Lower leg skin (tissue), 4 donors: Measurements from ENCODE around the gene RGL3. TPM values are rescaled to one million over a fixed set of nuclear protein-coding genes. Genes with fewer than 3 reads are reported as not detected.
A peak's percentile ranks its signal among the peaks of the same experiment; 100 is the strongest.

Source experiments
- DNase-seq, 2 donors: peaks; one replicate each; pipeline ENCODE4 v3.0.0-alpha.2; 2019; ENCODE audit warnings: low spot score in 2 of 2
- H3K4me3 ChIP-seq: fragments of 200-600 bp; sonication (generic); 2 replicates; pipeline ENCODE4 v1.5.1; 2017; ENCODE audit warnings: mild to moderate bottlenecking, low read depth; ENCODE audit not compliant: poor library complexity, severe bottlenecking
- POLR2A ChIP-seq, 2 donors: fragments of 450-650 bp; IDR thresholded peaks; one replicate each; pipeline ENCODE4 v1.6.1; 2016 to 2017; ENCODE audit warnings: antibody characterized with exemption in 2 of 2, mild to moderate bottlenecking in 1 of 2, moderate library complexity in 1 of 2
- WGBS, 2 donors: methylation state at CpG; one replicate each; pipeline ENCODE4 v1.1.5; 2018; 5-methylcytosine and 5-hydroxymethylcytosine counted together
- intact Hi-C: fragments of 100-400 bp; cut with DNase I; formaldehyde crosslinking; loops from one replicate; pipeline ENCODE4 v1.15.0; 2023; ENCODE audit warnings: low total_unique reads
- total RNA-seq, 4 donors: library from RNA; depleted of rRNA; stranded (reverse); fragments of >200 nt; gene quantifications; one replicate each; pipeline ENCODE4 v1.1.0, GENCODE V29; 2016
- TF ChIP-seq, protein P1 (sequence below), 3 donors: fragments of 450-650 bp; IDR thresholded peaks; one replicate each; pipeline ENCODE4 v1.5.1; 2016; ENCODE audit warnings: antibody characterized with exemption in 3 of 3, mild to moderate bottlenecking in 3 of 3, moderate library complexity in 2 of 3

The RGL3 gene
- total RNA-seq, 4 donors from 2014 or later, result 0.17 to 6.3 (median 1.6) TPM

DNA sequence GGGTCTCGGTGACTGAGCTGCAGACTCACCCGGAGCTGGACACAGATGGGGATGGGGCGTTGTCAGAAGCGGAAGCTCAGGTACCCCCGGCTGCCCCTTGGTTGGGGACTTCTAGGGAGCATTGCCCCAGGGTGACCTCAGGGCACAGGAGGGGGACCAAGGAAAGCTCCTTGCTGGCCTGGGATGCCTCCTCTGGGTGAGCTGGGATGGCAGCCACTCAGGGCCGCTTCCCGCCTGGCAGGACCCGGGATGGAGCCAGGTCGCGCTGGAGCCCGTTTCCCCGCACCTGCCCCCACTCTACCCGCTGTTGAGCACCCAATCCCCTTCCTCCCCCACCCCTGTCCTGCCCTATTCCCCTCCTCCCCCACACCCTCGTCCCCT, 27.1 kb upstream of the RGL3 start:
- TF ChIP-seq, protein P1, sequence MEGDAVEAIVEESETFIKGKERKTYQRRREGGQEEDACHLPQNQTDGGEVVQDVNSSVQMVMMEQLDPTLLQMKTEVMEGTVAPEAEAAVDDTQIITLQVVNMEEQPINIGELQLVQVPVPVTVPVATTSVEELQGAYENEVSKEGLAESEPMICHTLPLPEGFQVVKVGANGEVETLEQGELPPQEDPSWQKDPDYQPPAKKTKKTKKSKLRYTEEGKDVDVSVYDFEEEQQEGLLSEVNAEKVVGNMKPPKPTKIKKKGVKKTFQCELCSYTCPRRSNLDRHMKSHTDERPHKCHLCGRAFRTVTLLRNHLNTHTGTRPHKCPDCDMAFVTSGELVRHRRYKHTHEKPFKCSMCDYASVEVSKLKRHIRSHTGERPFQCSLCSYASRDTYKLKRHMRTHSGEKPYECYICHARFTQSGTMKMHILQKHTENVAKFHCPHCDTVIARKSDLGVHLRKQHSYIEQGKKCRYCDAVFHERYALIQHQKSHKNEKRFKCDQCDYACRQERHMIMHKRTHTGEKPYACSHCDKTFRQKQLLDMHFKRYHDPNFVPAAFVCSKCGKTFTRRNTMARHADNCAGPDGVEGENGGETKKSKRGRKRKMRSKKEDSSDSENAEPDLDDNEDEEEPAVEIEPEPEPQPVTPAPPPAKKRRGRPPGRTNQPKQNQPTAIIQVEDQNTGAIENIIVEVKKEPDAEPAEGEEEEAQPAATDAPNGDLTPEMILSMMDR (IDR thresholded peaks at IDR 0.05), result no peak
- TF ChIP-seq POLR2A (IDR thresholded peaks at IDR 0.05), result no peak
- no peak overlapping the region for H3K4me3 ChIP-seq
- DNase-seq, result no peak
- intact Hi-C loops, result no loop called here
- 86 to 87% methylated on average over 14 of the region's 14 CpGs for WGBS, 2 donors

DNA sequence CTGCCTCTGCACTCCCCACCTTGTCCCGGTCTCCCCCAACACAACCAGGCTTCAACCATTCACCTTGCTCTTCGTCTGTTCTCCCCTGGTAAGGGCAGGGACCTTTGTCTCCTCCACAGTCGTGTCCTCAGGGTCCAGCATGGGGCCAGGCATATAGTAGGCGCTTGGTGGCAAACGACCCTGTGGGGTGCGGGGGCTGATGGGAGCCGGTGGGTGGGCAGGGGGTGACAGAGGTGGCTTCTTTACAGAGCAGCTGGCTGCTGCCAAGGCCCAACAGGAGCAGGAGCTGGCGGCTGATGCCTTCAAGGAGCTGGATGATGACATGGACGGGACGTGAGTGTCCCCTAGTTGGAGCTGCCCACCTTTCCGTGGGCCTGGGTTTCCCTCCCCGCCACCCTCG, 26.0 kb upstream of the RGL3 start:
- intact Hi-C loops, result no loop called here
- no peak overlapping the region for H3K4me3 ChIP-seq
- DNase-seq, result no peak
- 90 to 94% methylated on average over 10 to 12 of the region's 13 CpGs for WGBS, 2 donors
- TF ChIP-seq, protein P1 (IDR thresholded peaks at IDR 0.05), result no peak
- no peak for TF ChIP-seq POLR2A (IDR thresholded peaks at IDR 0.05)

DNA sequence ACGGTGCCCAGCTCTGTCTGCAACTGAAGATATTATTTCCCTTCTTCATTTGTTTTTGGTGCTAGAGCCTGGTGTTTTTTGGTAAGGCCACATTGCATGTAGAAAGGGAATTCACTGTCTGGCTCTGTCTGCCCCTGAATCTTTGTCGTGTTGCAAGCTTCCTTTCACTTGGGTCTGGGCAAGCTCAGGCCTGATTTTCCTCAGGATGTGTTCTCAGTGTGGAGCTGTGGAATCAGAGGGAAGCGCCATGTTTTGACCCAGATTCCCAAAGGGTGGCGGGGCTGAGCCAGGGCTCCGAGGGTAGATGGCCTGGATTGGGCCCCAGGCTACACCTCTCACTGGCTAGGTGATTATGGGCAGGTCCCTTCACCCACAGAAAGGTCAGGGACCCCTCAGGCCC, 24.9 kb upstream of the RGL3 start:
- H3K4me3 ChIP-seq, result no peak overlapping the region
- 42 to 43% methylated on average over 5 of the region's 5 CpGs for WGBS, 2 donors
- TF ChIP-seq, protein P1 (IDR thresholded peaks at IDR 0.05), result no peak
- no peak for TF ChIP-seq POLR2A (IDR thresholded peaks at IDR 0.05)
- intact Hi-C loops, result no loop called here
- DNase-seq, result no peak

DNA sequence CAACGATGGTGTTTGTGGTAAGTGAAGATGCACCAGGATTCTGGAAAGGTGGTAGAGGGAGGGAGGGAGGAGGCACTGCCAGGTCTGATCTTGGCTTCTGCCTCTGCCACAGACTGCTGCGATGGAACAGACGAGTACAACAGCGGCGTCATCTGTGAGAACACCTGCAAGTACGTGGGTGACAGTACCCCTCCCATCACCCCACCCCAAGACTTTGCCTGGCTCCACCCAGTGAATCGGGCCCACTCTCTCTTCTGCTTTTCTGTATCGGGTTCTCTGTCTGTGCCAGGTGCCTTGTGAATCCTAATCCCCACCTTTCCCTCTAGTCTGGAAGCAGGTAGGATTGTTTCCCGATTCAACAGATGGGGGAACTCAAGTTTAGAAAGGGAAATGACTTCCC, 18.8 kb upstream of the RGL3 start:
- 84 to 93% methylated on average over 9 of the region's 9 CpGs for WGBS, 2 donors
- no peak for DNase-seq
- intact Hi-C loops, result no loop called here
- H3K4me3 ChIP-seq, result no peak overlapping the region
- TF ChIP-seq, protein P1 (IDR thresholded peaks at IDR 0.05), result no peak
- no peak for TF ChIP-seq POLR2A (IDR thresholded peaks at IDR 0.05)

DNA sequence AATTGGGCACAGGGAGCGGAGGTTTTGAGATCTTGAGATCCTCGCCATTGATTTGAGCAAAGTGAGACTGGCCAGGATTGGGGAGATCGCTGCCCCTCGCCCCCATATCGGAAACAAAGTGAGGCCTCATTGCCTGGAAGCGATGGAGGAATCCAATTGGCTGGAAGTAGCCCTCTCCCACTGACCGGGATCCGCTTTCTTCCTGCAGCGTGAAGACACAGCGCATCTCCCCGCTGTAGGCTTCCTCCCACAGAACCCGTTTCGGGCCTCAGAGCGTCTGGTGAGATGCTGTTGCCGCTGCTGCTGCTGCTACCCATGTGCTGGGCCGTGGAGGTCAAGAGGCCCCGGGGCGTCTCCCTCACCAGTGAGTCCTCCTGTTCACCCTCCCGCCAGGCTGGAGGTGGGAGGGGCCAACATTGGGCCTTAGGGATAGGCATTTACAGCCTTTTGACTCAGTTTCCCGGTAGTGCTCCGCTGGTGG, 16.8 kb upstream of the RGL3 start:
- peak overlapping the region; percentile 48 for H3K4me3 ChIP-seq
- intact Hi-C loops, result no loop called here
- TF ChIP-seq POLR2A (IDR thresholded peaks at IDR 0.05), result no peak
- TF ChIP-seq, protein P1 (IDR thresholded peaks at IDR 0.05), result no peak
- 5% methylated on average over 21 of the region's 21 CpGs for WGBS, 2 donors
- no peak for DNase-seq
